8988T (cell line): ENCODE results near the gene KIAA1549.

Source experiments
- DNase-seq: peaks from one replicate; pipeline ENCODE4 v3.0.0; 2011

The KIAA1549 gene

GRCh38 chr7:138903186-138903820, 77.9 kb downstream of the KIAA1549 start:
- no peak for DNase-seq

- DNase-seq, result no peak
Observed at GRCh38 chr7:138902161-138902560, 79.0 kb downstream of the KIAA1549 start.

GRCh38 chr7:138900035-138900828, 81.0 kb downstream of the KIAA1549 start:
- DNase-seq, result no peak

GRCh38 chr7:138898802-138899201, 82.4 kb downstream of the KIAA1549 start:
- no peak for DNase-seq

DNA sequence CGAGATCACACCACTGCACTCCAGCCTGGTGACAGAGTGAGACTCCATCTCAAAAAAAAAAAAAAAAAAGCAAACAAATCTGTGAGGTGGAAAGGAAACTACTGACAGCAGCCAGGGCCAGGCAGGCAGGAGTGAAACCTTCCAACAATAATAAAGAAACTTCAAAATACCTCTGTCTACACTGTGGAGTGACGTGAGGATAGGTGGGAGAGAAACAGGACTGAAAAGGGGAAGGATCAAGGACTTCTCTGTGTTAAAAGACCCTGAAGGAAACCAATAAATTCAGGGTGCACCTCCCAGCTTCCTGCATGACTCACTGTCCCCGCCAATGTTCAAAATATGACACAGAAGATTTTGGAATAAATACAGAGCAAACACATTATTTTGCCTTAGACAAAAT, 82.9 kb downstream of the KIAA1549 start:
- DNase-seq, result no peak

DNA sequence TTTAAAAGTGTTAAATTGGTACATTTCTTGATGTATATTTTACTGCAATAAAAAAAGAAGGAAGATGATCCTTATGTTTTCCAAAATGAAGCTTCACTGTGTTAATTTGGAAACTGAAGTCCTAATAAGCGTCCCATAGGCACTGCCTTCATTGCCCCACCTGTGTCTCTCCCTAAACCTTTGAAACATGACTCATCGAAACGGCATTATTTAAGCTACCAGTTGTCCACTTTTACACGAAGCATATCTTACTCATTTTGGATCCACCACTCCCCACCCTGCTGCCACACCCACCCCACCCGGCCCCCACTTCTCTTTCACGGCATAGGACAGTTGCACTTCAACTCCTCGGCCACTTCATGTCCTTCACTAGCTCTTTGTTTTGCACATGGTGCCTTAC, 85.5 kb downstream of the KIAA1549 start:
- DNase-seq, result no peak

- no peak for DNase-seq
Observed at GRCh38 chr7:138893258-138893657, 87.9 kb downstream of the KIAA1549 start.

DNA sequence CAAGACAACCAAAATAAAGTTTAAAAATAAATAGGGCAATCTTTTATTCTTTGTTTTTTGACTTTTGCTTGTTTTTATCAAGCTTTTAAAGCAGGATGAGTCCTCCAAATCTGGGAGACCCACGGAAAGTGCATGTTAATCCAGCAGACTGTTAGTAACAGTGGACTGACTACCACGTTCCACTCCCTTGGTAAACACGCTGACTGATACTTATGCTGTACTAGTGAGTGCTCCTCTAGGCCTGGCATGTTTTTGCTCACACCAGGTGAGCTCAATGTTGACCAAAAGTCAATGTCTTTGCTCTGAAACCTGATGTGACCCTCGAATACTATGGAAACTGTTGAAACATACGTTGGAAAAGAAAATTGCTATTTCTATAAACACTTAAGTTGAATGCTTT, 88.4 kb downstream of the KIAA1549 start:
- DNase-seq, result no peak

DNA sequence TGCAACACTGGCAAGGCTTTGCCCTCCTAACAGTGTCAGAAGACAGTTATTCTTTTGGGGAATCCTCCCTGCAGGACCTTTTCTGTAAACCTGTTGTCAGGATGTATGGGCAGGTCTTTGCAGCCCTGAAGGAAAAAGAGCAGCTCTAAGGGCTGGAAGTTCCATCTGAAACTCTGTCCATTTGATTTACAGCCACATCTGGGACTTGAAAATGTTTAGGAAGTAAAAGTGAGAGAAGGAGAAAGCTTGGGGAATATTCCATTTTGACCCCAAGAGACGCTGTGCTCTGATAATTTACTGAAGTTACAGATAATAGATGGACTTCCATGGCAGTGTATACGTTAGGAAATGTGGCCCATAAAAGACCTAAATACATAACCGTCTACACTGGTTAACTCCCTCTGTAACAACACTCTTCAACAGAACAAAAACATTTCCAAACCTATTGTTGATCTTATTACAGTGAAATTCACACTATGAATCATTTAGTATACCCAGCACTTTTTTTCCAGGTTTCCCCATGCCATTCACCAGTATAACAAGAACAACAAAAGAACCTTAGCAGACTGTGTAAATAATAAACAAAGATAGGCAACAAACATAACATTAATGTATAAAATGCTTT, 89.1 kb downstream of the KIAA1549 start:
- DNase-seq, result no peak

- no peak for DNase-seq
Observed at GRCh38 chr7:138891446-138891810, 89.8 kb downstream of the KIAA1549 start.

GRCh38 chr7:138890499-138891445, 90.4 kb downstream of the KIAA1549 start:
- no peak for DNase-seq

GRCh38 chr7:138889582-138890498, 91.3 kb downstream of the KIAA1549 start:
- no peak for DNase-seq

DNA sequence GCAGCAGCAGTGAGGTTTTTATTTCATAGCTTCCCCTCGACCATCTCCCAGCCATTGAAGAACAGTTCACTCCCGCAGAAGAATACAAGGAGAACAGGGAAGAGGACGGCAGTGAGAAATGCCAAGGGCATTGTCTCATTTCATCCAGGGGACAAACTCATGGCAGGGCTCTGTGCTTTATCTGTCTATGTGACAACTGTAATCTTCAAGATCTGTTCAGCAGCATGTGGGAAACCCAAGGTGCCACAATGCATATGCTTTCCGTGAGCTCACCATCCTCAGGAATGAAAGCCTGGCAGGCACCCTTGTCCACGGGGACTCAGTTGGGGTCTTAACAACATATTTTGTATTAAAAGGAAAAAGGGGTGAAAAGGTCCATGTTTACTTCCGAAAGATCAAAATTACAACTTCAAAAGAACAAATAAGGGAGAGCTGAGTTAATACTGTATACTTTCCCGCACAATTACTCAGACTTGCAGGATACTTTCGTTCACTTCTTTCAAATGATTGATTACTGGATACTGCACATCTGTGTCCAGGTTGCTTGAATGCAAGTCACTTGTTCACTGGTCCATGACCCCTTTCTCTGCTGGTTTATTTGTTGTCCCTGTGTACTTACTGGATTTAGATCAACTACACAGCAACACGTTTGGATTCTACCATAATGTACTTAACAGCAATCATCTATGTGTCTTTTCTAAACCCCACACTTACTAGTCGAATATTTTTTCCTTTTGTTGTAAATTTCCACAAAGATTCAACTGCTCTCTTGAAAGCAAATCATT, 93.1 kb downstream of the KIAA1549 start:
- DNase-seq, result no peak

- no peak for DNase-seq
Observed at GRCh38 chr7:138887085-138887710, 94.0 kb downstream of the KIAA1549 start.

- DNase-seq, result no peak
Observed at GRCh38 chr7:138886501-138886917, 94.7 kb downstream of the KIAA1549 start.

GRCh38 chr7:138885383-138886147, 95.6 kb downstream of the KIAA1549 start:
- DNase-seq, result no peak

DNA sequence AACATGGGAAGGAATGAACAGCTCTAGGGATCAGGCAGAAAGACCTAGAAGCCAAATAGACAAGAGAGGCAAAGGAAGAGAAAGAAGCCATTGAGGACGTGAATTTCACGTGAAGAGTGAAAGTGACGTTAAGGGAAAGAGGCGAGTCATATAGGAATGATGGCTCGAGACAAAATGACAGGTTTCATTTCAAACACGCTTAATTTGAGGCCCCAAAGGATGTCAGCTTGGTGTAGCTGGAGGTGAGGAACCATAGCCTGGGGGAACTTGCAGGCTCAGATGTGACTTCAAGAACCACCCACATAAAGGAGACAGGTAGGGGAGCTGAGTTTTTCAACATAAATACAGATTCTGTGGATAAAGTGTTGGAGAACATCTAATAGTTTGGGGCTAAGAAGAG, 98.9 kb downstream of the KIAA1549 start:
- DNase-seq, result no peak

GRCh38 chr7:138881579-138882188, 99.5 kb downstream of the KIAA1549 start:
- no peak for DNase-seq

GRCh38 chr7:138880881-138881578, 100.2 kb downstream of the KIAA1549 start:
- no peak for DNase-seq
